Colonic mucosa (tissue), 4 donors: Measurements from ENCODE around the gene APLF. TPM values are rescaled to one million over a fixed set of nuclear protein-coding genes. Genes with fewer than 3 reads are reported as not detected.

Experiments used
- DNase-seq: peaks from one replicate; pipeline ENCODE4 v3.0.0-alpha.2; 2020
- H3K27ac ChIP-seq: fragments of 200-600 bp; one replicate; pipeline ENCODE4 v1.8.0; 2021
- H3K27me3 ChIP-seq: fragments of 200-600 bp; one replicate; pipeline ENCODE4 v1.8.0; 2021
- H3K36me3 ChIP-seq: fragments of 200-600 bp; one replicate; pipeline ENCODE4 v1.8.0; 2021
- H3K4me1 ChIP-seq: fragments of 200-600 bp; one replicate; pipeline ENCODE4 v1.8.0; 2021; ENCODE audit warnings: mild to moderate bottlenecking
- H3K4me3 ChIP-seq: fragments of 200-600 bp; one replicate; pipeline ENCODE4 v1.8.0; 2021
- H3K9ac ChIP-seq, 2 donors: one replicate each; pipeline ENCODE4 v1.7.0; 2013; ENCODE audit warnings: control low read depth in 2 of 2, low read depth in 2 of 2, low read length in 2 of 2
- H3K9me3 ChIP-seq: fragments of 200-600 bp; one replicate; pipeline ENCODE4 v1.8.0; 2021
- CTCF ChIP-seq: fragments of 200-600 bp; IDR thresholded peaks from one replicate; pipeline ENCODE4 v1.8.0; 2022; ENCODE audit warnings: antibody characterized with exemption, mild to moderate bottlenecking
- intact Hi-C: fragments of 100-400 bp; cut with DNase I; formaldehyde crosslinking; loops from one replicate; pipeline ENCODE4 v1.14.1; 2022
- total RNA-seq, 2 donors: library from RNA; stranded (reverse); fragmentation: NEBNext Ultra II Directional in 1 of 2; extraction: Animal tissue kit (Norgen Biotek cat#: 25700) in 1 of 2; gene quantifications; one replicate each; pipeline ENCODE4 v1.2.1, GENCODE V29; 2021
- donor health status: healthy.
- donor health status: DM: no; HTN: no; CAD: no.
- donor health status: DM: no; HTN: no; CAD: no.

Gene APLF
- total RNA-seq, 2 donors from 2014 or later = 0.96 to 2.6 TPM

- H3K4me1 ChIP-seq = no peaks in the 10 kb centered on the region
- TF ChIP-seq CTCF = no peak
- no peak for DNase-seq
Measured at GRCh38 chr2:68561372-68561771, 94.0 kb downstream of the APLF start.

GRCh38 chr2:68562934-68563333 lies 95.5 kb downstream of the APLF start:
- H3K9ac ChIP-seq = no peak overlapping the region
- H3K4me3 ChIP-seq = no peak overlapping the region
- no peaks in the 10 kb centered on the region for H3K27me3 ChIP-seq
- DNase-seq = no peak
- H3K36me3 ChIP-seq = no peaks in the 10 kb centered on the region
- no peaks in the 10 kb centered on the region for H3K4me1 ChIP-seq
- intact Hi-C loops = no loop called here
- no peak overlapping the region for H3K27ac ChIP-seq
- no peak for TF ChIP-seq CTCF
- H3K9me3 ChIP-seq = no peaks in the 10 kb centered on the region

More at GRCh38 chr2:68561372-68561771, 94.0 kb downstream of the APLF start:
- Histone ChIP-seq H3K36me3 (no peaks in the 10 kb centered on the region), H3K4me3 (no peak overlapping the region), H3K27ac (no peak overlapping the region), H3K27me3 (no peaks in the 10 kb centered on the region), H3K9me3 (no peaks in the 10 kb centered on the region), H3K9ac (no peak overlapping the region)
- intact Hi-C loops = no loop called here

- H3K27ac ChIP-seq = no peak overlapping the region
Measured at GRCh38 chr2:68564426-68564825, 97.0 kb downstream of the APLF start.

GRCh38 chr2:68565273-68565672 lies 97.9 kb downstream of the APLF start:
- Histone ChIP-seq H3K27me3 (no peaks in the 10 kb centered on the region), H3K4me3 (no peak overlapping the region), H3K27ac (no peak overlapping the region), H3K4me1 (no peaks in the 10 kb centered on the region), H3K9ac (no peak overlapping the region), H3K36me3 (no peaks in the 10 kb centered on the region), H3K9me3 (no peaks in the 10 kb centered on the region)
- no peak for TF ChIP-seq CTCF
- intact Hi-C loops = no loop called here
- no peak for DNase-seq

More at GRCh38 chr2:68564426-68564825, 97.0 kb downstream of the APLF start:
- Histone ChIP-seq H3K9me3 (no peaks in the 10 kb centered on the region), H3K9ac (no peak overlapping the region), H3K4me3 (no peak overlapping the region), H3K27me3 (no peaks in the 10 kb centered on the region), H3K4me1 (no peaks in the 10 kb centered on the region), H3K36me3 (no peaks in the 10 kb centered on the region)
- intact Hi-C loops = no loop called here
- TF ChIP-seq CTCF = no peak
- no peak for DNase-seq

GRCh38 chr2:68565858-68566257 lies 98.5 kb downstream of the APLF start:
- Histone ChIP-seq H3K27me3 (no peaks in the 10 kb centered on the region), H3K4me1 (no peaks in the 10 kb centered on the region), H3K9ac (no peak overlapping the region), H3K27ac (no peak overlapping the region), H3K4me3 (no peak overlapping the region), H3K36me3 (no peaks in the 10 kb centered on the region), H3K9me3 (no peaks in the 10 kb centered on the region)
- no peak for TF ChIP-seq CTCF
- intact Hi-C loops = no loop called here
- DNase-seq = no peak

- TF ChIP-seq CTCF = no peak
- H3K4me1 ChIP-seq = no peaks in the 10 kb centered on the region
- H3K9me3 ChIP-seq = no peaks in the 10 kb centered on the region
- DNase-seq = no peak
- H3K27me3 ChIP-seq = no peaks in the 10 kb centered on the region
- intact Hi-C loops = no loop called here
- H3K9ac ChIP-seq = no peak overlapping the region
- H3K36me3 ChIP-seq = no peaks in the 10 kb centered on the region
- no peak overlapping the region for H3K27ac ChIP-seq
- H3K4me3 ChIP-seq = no peak overlapping the region
Measured at GRCh38 chr2:68566362-68566761, 99.0 kb downstream of the APLF start.
